Measurements from ENCODE around the gene TOGARAM1.

DNA sequence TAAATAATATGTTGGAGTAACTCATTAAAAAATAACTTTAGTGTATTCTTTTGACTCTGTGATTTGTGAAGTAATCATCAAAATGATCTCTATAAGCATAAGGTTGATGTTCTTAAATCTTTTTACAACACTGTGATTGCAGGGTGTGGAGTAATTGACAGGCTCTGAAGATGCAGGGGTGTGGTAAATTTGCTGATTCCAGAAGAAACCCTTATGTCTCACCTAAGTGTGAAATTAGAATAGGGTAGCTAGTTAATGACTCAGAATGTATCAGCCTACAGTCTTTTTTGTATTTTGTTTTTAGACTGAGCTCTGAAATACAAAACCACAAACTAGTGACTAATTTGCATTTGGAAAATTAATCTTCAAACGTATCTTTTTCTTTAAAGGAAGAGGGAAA is 127.8 kb downstream of the TOGARAM1 start:
- TF ChIP-seq, protein P1, sequence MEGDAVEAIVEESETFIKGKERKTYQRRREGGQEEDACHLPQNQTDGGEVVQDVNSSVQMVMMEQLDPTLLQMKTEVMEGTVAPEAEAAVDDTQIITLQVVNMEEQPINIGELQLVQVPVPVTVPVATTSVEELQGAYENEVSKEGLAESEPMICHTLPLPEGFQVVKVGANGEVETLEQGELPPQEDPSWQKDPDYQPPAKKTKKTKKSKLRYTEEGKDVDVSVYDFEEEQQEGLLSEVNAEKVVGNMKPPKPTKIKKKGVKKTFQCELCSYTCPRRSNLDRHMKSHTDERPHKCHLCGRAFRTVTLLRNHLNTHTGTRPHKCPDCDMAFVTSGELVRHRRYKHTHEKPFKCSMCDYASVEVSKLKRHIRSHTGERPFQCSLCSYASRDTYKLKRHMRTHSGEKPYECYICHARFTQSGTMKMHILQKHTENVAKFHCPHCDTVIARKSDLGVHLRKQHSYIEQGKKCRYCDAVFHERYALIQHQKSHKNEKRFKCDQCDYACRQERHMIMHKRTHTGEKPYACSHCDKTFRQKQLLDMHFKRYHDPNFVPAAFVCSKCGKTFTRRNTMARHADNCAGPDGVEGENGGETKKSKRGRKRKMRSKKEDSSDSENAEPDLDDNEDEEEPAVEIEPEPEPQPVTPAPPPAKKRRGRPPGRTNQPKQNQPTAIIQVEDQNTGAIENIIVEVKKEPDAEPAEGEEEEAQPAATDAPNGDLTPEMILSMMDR (conservative IDR thresholded peaks at IDR 0.05; ENCODE audit: low read depth, low read length): no peak
- TF ChIP-seq EZH2phosphoT487 (IDR thresholded peaks at IDR 0.05; ENCODE audit: borderline replicate concordance, low read length) (no peak), EZH2 (IDR thresholded peaks at IDR 0.05; ENCODE audit: low read length, unreplicated experiment) (no peak)

Data from PC-3 (cell line).